HG03378 (cell line): Measurements from ENCODE around the gene ERI3.

Experiments
- ATAC-seq: cut with Tn5 transposase; IDR thresholded peaks from one replicate; pipeline ENCODE4 v1.9.1; 2021; ENCODE audit warnings: mild to moderate bottlenecking, moderate library complexity; ENCODE audit not compliant: unreplicated experiment

ERI3 gene

DNA sequence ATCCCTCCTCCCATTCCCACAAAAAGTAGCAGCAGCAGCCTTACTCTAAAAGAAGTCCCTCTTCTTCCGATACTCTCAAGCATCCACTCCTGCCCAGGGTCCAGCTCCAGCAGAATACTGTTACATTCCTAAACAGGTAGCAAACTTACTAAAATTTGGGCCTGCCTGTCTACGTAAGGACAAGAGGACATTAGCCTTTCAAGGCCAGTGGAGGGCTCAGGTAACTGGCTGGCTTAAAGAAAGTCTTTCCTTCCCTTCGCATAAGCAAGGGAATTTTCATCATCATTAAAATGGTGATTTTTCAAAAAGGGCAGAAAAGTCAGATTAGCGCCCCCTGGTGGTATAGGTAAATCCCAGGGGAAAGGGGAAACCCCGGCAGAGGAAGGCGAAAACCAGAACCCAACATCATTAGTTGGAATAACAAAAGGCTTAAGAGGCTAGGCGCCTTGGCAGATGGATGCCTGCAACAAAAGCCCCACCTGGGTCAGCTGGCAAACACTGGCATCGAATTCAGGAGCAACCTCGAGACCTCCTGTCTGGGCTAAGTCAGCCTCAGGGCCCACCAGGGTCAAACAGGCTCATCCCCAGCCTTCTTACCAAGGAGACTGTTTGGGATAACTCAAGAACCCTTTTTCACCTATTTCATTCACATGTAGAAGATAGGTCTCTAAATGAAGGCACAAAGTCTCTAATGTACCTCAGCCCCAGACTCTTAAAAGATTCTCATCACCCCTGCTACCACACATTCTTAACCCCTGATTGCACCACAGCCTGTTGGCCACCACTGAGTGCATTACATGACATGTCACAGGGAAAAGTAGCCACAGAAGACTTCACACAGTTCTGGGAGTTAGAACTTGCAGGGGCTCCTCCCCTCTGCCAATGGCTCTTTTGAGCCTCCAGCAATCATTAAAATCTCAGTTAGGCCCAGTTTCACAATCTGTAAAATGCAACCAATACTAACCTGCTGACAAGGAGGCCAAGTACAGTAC, 36.7 kb downstream of the ERI3 start:
- ATAC-seq: no peak

DNA sequence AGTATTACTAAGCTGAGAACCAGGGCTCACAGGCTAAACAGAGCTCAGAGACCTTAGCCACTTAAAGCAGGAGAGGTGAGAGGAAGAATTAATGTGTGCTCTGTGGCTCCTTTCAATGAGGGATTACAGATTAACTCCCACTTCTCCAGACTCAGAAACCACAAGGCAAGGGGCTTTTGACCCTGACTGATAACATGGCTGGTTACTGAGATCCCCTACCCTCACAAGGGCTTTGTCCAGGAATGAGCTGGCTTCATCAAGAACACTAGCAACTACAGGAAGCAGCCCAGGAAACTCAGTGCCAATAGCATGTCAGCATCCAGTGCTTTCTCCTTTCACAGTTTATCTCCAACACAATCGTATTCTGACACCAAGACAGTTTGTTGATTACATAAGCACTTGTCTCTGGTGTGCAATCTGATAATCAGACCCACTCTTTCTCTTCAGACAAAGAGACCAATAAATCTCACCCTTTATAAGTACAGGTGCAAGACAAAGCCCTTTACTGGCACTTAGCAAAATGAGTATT, 38.8 kb downstream of the ERI3 start:
- no peak for ATAC-seq

DNA sequence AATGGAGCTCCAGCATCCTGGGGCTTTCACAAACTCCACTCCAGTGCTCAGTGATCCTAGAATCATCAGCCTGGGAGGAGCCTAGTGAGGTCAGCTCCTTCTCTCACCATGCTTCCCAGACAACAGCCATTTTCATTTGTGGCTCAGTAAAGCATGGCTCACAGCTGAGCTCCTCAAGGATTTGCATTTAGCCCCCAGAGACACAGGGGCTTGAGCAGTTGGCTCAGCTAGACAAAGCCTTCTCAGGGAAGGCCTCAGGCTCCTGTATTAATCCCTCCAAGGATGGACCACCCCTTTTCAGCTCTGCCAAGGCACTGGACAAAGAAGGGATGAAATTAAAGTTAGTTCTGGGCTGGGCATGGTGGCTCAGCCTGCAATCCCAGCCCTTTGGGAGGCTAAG, 39.5 kb downstream of the ERI3 start:
- no peak for ATAC-seq

DNA sequence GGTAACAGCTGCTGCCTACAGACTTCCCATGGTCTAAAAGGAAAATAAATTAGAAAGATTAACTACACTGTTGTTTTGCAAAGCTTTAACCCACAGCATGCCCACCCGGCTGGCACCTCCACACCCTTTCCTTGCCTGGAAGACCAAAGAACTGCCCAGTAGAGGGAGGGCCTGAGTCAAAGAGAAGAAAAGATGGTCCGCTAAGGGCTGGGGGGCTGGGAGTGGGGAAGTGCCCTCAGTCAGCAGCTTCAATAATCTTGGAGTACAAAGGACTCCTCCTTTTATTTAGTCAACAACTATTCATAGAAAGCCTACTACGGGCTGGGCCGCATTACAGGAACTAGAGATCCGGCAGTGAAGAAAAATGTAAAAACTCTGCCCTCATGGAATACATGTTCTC, 40.6 kb downstream of the ERI3 start:
- no peak for ATAC-seq

DNA sequence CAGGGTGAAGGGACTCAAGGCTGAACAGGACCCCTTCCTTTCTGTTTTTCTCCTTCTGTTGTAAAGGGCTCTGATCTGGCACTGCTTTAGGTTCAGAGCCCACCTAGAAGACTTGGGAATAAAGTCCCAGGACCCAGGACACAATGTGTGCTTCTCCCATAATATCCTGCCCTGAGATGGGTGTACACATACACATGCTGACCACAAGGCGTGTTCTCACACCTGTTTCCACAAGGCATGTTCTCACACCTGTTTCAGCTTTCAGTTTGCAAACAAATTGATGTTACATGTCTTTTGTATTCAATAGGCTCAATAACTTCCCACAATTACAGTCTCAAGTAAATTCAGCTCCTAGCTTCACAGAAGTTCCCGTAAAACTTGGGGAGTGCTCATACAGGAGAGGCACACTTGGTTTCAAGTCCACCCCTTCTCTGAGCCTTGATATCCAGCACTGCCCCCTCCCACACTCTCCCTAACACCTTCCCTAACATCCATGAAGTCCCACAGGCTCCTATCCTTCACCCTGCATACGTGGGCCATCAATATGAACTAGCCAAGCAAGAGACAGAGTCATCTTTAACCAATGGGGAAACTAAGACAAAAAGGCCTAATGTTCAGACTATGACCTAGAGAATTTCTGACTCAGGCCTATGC, 41.7 kb downstream of the ERI3 start:
- no peak for ATAC-seq

DNA sequence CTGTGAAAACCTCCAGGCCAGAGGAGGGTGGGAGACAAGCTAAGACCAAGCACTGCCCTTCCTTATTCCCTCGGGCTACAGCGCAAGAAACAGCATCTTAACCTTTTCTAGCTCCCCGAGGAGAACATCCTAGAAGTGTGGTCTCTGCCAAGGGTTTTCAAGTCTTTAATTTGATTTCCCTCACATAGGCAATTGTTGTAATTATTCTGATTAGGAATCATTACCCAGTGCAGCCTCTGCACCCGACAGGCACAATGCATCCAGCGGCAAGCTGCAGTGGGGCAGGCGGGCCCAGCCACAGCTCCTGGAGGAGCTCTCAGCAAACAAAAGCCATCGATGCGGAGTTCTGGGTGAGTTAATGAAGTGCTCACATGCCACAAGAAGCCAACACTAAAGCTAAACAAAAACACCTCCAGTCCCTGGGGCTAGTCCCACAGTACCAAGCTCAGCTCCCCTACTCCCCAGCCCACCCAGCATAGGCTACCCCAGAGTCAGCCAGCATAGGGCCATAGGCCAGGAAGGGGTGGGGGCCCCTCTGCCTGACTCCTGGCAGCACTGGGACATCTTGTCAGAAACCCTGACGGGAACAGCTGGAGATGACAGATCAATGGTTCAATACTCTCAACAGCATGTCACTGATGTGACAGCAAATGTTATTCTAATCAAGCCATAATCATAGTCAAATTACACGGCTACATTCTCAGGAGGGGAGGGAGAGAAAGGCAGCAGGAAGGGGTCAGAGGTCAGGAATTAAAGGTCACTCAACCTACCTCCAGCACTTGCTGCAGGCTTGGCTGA, 42.5 kb downstream of the ERI3 start:
- no peak for ATAC-seq

DNA sequence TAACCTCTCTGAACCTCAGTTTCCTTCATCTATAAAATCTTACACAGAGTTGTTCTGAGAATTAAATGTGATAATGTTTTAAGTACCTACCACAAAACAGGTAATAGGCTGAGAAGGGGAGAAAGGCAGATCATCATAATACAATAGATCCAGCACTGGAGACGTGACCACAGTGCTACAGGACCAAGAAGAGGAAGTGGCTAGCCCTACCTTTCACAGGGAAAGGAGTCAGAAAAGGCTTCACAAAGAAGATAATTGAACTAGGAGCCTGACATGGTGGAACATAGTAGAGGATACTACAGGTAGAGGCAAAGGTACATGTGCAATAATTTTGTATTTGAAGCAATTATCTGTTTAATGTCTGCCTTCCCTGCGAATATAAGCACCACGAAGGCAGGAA, 45.1 kb downstream of the ERI3 start:
- no peak for ATAC-seq

DNA sequence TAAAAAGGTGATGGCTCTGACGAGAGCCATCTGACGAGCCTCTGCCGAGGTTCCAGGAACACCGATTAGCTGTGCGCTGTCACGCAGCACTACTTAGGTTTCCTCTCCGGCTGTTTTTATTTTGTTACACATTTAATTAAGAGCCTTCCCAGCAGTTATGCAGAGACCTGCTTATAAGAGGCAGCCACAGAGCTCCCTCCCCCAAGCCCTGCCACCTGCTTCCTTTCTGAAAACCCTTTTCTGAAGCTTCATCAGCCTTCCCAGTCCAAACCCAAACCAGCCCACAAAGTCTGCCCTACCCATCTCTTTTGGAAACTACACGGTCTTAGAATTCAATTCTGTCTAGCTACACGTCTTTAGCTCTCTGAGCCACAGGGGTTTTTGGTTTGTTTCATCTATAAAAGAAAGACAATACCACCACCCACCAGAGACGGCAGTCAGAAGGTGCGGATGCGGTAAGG, 49.1 kb downstream of the ERI3 start:
- ATAC-seq: no peak

DNA sequence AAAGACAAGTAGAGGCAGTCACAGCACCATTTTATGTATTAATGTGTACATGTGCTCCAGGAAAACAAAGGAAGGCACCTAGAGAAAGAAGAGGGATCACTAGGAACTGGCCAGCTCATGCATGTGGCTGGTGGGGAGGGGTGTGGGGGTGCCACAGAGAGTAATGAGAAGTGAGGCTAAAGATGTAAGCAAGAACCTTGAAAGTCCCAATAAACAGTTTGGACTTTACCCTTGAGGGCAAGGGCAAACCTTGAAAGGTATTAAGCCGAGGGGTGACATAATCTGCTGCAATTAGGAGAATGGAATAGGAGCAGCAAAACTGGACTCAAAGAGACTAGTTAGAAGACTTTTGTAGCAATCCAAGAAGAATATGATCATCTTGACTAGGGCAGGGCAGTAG, 51.5 kb downstream of the ERI3 start:
- no peak for ATAC-seq

DNA sequence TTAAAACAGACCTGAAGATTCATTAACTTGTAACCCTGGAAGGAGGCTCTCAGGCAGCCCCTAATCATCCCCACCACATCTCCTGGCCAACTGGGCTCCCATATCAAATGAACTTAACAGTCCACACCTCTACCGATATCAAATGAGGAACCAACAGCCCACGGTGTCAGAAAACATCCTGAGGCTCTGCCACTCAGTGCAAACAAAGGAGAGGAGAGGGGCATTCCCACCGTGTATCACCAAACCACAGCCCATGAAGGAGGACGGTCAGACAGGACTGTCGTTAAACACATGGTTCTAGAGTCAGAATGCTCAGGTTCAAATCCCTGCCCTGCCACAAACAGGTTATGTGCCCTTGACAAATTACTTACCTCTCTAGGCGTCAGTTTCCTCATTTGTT, 52.5 kb downstream of the ERI3 start:
- ATAC-seq: no peak

DNA sequence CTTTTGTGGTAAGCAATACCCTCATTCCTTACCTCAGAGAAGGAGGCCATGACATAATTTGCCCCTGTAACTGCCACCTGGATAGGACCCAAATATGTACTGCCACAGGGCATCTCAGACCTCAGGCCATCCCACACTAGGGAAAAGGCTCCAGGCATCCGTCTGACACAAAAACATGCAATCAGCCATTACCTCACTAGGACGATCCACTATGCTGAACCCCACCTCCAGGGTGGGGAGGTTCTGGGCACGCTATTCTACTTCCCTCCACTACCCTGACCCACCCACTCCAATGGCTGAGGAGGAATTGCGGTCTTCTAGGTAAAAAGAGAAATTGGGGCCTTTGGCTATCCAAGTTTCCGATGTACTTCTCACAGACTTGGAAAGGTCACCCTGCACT, 53.6 kb downstream of the ERI3 start:
- no peak for ATAC-seq

DNA sequence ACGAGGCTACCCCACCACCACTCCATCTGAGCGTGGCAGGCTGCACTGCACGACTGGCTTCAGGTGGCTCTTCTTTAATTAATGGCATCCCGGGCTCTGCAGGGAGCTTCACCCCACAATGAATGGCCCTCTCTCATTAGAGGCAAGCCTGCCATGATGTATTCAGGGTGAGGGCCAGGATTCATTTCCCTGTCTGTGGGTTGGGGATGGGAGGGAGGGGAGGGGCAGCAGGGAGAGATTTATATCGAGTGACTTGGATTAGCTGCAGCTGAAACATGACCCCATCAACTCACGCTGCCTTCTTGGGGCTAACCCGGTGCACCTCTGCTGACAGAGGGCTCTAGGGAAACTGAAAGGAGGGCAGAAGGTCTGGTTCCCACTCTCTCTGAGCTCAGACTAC, 54.2 kb downstream of the ERI3 start:
- no peak for ATAC-seq

DNA sequence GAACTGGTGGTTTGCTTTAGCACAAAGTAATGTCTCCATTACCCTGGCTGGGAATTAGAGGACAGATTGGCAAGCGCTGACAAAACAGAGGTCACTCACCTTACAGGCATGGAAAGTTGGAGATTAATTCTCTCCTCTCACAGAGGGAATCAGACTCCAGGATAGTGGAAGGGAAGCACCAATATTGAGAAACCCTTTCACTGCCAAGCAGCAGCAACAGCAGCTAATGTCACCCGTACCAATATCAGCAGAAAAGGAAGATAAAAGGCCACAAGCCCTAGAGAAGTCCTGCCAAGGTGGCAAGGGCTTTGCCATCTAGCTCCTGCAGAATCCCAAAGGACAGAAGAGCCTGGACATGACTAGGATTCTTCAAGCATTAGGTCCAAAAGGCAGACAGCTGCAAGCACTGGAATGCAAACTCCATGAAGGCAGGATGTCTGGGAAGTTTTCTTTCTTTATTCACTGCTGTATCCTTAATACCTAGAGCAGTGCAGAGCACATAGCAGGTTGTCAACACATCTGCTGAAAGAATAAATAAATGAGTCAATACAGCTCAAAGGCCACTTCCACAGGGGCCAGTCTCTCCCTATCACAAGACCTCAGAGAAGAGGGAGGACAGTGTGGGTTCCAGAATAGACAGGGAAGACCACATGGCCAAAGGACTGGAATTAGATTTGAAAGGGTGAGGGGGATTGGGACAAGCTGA, 57.2 kb downstream of the ERI3 start:
- ATAC-seq: no peak

DNA sequence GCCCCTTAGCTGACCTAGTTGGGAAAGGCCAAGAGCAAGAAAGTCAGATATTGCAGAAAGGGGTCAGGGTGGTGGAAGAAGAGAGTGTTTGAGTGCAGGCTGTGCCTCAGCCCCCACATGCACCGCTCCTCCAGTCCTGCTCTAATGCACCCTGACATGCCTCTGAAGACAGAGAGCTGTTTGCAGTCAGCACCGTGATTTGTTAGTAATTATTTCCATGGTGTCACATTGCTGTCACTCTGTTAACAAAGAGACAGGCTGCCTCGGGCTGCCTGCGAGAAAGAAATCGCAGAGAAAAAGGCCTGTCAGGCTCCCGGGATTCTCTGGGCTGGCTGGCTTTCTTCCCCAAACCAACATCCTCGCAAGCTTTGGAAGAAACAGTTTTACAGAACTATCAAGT, 58.3 kb downstream of the ERI3 start:
- ATAC-seq: no peak

DNA sequence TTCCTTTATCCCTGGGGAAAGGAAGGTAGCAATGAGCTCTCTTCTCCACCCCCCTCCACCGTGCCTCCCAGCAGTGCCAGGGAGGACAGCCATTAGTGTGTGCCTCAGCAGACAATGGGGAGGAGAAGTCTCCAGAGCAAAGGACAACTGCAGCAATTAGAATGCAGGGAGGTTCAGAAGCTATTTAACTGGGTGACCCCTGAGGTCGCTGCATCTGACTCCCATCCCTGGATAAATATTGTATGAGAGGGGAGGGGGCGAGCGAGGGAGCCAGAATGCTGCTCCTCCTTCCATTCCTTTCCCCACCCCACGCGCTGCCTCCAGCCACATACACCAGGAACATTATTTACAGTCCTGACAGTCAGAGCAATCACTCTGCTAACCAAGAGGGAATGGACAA, 59.0 kb downstream of the ERI3 start:
- ATAC-seq: no peak

DNA sequence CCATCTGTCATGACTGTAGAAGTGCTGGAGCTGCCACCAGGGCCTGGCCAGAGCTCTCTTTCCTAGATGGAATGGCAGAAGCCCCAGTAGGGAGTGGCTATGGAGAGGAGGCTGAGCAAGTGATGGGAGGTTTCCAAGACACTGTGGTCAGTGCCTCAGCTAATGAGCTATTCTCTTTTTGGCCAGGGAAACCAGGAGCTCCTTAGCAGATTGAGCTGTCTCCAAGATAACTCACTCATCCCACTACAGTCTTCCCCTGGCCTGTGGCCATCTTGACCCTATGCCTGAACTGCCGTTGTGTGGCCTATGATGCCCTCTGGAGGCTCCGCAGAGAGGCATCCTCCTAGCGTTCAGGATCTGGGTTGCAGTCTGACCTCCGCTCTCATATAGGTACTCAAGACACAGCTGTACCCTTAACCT, 60.5 kb downstream of the ERI3 start:
- no peak for ATAC-seq

DNA sequence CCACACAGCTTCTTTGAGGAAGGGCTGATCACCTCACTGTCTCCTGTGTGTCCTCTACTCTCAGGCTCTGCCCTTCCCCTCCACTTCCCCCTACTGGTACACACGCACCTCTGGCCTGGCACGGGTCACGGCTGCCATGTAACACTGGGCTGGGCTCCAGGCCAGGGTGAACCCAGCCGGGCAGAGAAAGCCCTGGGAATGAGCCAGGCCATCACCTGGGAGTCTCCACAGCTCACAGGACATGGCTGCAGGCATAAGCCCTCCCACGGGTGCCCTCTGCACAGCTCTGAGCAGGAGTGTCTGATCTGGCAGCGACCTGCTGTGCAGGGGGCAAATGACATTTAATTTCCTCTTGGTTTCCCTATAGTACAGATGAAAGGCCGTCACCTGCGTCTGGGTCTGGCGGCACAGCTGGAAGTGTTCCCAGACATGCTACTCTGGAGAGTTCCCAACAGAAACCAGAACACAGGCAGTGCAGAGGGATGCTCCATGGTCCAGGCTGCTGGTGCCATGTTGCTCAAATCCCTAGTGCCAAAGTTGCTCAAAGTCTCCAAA, 61.2 kb downstream of the ERI3 start:
- ATAC-seq: no peak

DNA sequence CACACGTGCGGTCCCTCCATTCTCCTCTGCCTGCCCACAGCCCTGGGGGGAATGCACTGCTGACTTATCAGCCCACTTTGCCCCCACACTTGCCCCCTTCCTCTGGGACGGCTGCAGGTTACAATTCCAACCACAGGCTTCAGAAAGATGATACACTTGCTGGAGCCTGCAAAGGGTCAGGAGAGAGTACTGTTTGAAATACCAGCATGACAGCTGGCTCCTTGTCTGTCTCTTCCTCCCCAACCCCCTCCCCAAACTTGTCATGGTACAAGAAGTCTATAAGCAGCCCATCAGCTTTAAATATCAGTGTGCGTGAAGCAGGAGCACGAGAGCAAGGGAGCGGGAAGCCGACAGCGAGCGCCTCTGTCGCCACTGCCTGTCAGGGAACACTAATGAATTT, 62.4 kb downstream of the ERI3 start:
- no peak for ATAC-seq

DNA sequence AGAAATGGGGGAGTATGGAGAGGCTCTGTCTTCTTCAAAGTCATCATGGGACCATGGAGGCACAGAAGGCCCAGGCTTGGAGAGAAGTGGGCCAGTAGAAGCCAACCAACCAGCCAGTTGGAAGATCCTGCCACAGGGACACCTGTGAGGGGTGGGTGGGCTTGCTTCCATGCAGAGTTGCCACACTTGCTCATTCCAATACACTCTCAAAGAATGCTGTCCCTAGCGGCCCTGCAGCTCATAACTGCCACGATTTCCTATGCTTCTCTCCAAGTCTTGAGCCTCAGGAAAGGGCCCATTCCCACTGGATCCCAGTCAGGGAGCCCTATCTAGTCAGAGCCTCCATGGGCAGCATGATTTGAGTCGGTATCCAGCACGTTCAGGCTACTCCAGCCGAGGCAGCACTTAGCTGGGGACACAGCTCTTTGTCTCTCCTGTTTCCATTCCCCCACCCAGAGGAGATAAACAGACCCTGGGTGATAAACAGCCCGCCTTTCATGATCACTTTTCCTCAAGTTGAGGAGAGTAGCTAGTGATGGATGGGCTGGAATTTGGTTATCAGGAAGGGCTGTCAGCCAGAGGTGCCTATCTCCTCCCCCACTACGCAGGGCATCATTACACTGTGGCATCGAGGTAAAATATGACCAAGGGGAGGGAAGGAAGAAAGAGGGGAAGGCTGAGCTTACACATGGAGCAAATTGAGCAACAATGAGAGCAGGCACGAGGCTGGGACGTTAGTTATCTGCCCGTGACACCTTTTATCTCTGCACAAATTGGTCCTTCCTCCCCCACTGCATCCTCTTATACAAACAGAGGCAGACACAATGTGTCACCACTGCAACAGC, 64.6 kb downstream of the ERI3 start:
- ATAC-seq: no peak
